K562 (cell line): ENCODE results near the gene MDK. TPM values are rescaled to one million over a fixed set of nuclear protein-coding genes. Genes with fewer than 3 reads are reported as not detected.

ENCODE experiments used
- BRCA1 ChIP-seq, 2 experiments: fragments of 450-650 bp in 1 of 2; sonication (generic) in 1 of 2; formaldehyde crosslinking in 1 of 2; IDR thresholded peaks; 2 replicates each; pipeline versions ENCODE4 v1.5.0 to v1.6.1; 2017 to 2020; ENCODE audit warnings: mild to moderate bottlenecking in 1 of 2, missing genetic modification reagents in 1 of 2
- DMBX1 ChIP-seq: fragments of 250-450 bp; sonication (Bioruptor Pico); IDR thresholded peaks from 2 replicates; pipeline ENCODE4 v1.8.0; 2022; ENCODE audit warnings: inconsistent platforms, mild to moderate bottlenecking, moderate library complexity, borderline replicate concordance
- E2F6 ChIP-seq, 2 experiments: IDR thresholded peaks; 2 replicates each; pipeline ENCODE4 v1.6.1; 2011; ENCODE audit warnings: borderline replicate concordance in 1 of 2, control low read depth in 1 of 2, low read depth in 1 of 2, low read length in 1 of 2, mild to moderate bottlenecking in 1 of 2, mixed read lengths in 1 of 2, moderate library complexity in 1 of 2; ENCODE audit not compliant: insufficient read depth in 1 of 2, insufficient read length in 1 of 2, poor library complexity in 1 of 2, severe bottlenecking in 1 of 2; ENCODE audit errors: extremely low read depth in 1 of 2
- ELF1 ChIP-seq: fragments of 200-800 bp; sonication (Bioruptor generic); IDR thresholded peaks from 2 replicates; pipeline ENCODE4 v1.6.1; 2016; ENCODE audit warnings: missing genetic modification characterization, missing compliant biosample characterization
- EP300 ChIP-seq: IDR thresholded peaks from 2 replicates; pipeline ENCODE4 v1.6.1; 2012; ENCODE audit warnings: low read length, improper control_type of control experiment
- FOXA1 ChIP-seq: fragments of 450-650 bp; IDR thresholded peaks from 2 replicates; pipeline ENCODE4 v1.6.1; 2016; ENCODE audit warnings: mild to moderate bottlenecking, borderline replicate concordance
- MEF2D ChIP-seq: conservative IDR thresholded peaks from 2 replicates; pipeline ENCODE4 v1.6.1; 2016; ENCODE audit warnings: low read depth, missing genetic modification characterization, missing compliant biosample characterization
- NEUROD1 ChIP-seq: fragments of 150-350 bp; IDR thresholded peaks from 2 replicates; pipeline ENCODE4 v1.6.1; 2014; ENCODE audit warnings: borderline replicate concordance, low read length, low read depth; ENCODE audit not compliant: partially characterized antibody
- OTX1 ChIP-seq: fragments of 450-650 bp; formaldehyde crosslinking; IDR thresholded peaks from 2 replicates; pipeline ENCODE4 v1.4.0; 2022; ENCODE audit warnings: mild to moderate bottlenecking
- POLR2G ChIP-seq: fragments of 200-400 bp; formaldehyde crosslinking; IDR thresholded peaks from 2 replicates; pipeline ENCODE4 v1.6.1; 2017; ENCODE audit warnings: low read depth, mild to moderate bottlenecking, antibody characterized with exemption, low read length, moderate library complexity
- SAFB2 ChIP-seq: fragments of 200-400 bp; formaldehyde crosslinking; IDR thresholded peaks from 2 replicates; pipeline ENCODE4 v1.6.1; 2018; ENCODE audit warnings: borderline replicate concordance, low read length, low read depth, moderate library complexity; ENCODE audit not compliant: severe bottlenecking
- SP1 ChIP-seq: sonication (generic); formaldehyde crosslinking; IDR thresholded peaks from 2 replicates; pipeline ENCODE4 v1.8.1; 2022; ENCODE audit warnings: mild to moderate bottlenecking, missing genetic modification reagents
- SRSF1 ChIP-seq: fragments of 200-400 bp; formaldehyde crosslinking; IDR thresholded peaks from 2 replicates; pipeline ENCODE4 v1.6.1; 2017; ENCODE audit warnings: mild to moderate bottlenecking, low read depth, low read length, moderate library complexity
- THRB ChIP-seq: fragments of 450-650 bp; formaldehyde crosslinking; conservative IDR thresholded peaks from 2 replicates; pipeline ENCODE4 v1.4.0; 2022; ENCODE audit warnings: mild to moderate bottlenecking, missing genetic modification characterization
- USF1 ChIP-seq: sonication (generic); formaldehyde crosslinking; IDR thresholded peaks from 2 replicates; pipeline ENCODE4 v1.9.0; 2022; ENCODE audit warnings: mild to moderate bottlenecking, missing genetic modification reagents
- ZBTB2 ChIP-seq: fragments of 450-650 bp; IDR thresholded peaks from 2 replicates; pipeline ENCODE4 v1.6.1; 2016; ENCODE audit warnings: antibody characterized with exemption
- ZMIZ1 ChIP-seq, 2 experiments: fragments of 150-350 bp in 1 of 2; IDR thresholded peaks; 2 replicates each; pipeline ENCODE4 v1.6.1; 2012 to 2016; ENCODE audit warnings: low read depth in 2 of 2, low read length in 2 of 2, mild to moderate bottlenecking in 1 of 2, moderate library complexity in 1 of 2
- ZNF3 ChIP-seq: fragments of 250-450 bp; sonication (Bioruptor Pico); IDR thresholded peaks from 2 replicates; pipeline ENCODE4 v1.5.0; 2021; ENCODE audit warnings: mild to moderate bottlenecking, moderate library complexity
- ZNF354B ChIP-seq: fragments of 250-450 bp; sonication (Bioruptor Pico); IDR thresholded peaks from 2 replicates; pipeline ENCODE4 v1.4.0; 2020
- ZNF589 ChIP-seq: fragments of 200-800 bp; sonication (Bioruptor generic); IDR thresholded peaks from 2 replicates; pipeline ENCODE4 v1.6.1; 2016; ENCODE audit warnings: low read depth, missing genetic modification characterization, missing compliant biosample characterization
- polyA plus RNA-seq, 8 experiments: library from polyadenylated mRNA; depleted of rRNA in 4 of 8; stranded (reverse) in 5 of 8; unstranded in 3 of 8; fragments of >200 nt; fragmentation: Nextera tagmentation in 2 of 8; fragmentation: Illumina TruSeq in 1 of 8; extraction: Ambion mirVana in 2 of 8; extraction: Trizol in 1 of 8; gene quantifications; 2 replicates each; pipeline versions ENCODE4 v1.2.1 to v1.2.3, GENCODE V29; 2011 to 2014; ENCODE audit warnings: inconsistent platforms in 1 of 8, missing spikeins in 1 of 8
- total RNA-seq, 7 experiments: library from RNA; depleted of rRNA in 6 of 7; stranded (reverse); fragments of >200 nt in 6 of 7; fragmentation: Illumina TruSeq in 2 of 7; extraction: Trizol in 2 of 7; gene quantifications; 2 replicates each; pipeline versions ENCODE4 v1.2.1 to v1.2.3, GENCODE V29; 2011 to 2021; ENCODE audit warnings: low replicate concordance in 1 of 7

Gene MDK
- total and polyA plus RNA-seq, 9 of the 15 experiments (the other 6 are each of a cell fraction or from before 2014, with no cell fraction given) = 20.7 to 700 (median 350) TPM

GRCh38 chr11:46363031-46363407 is 18.4 kb upstream of the MDK start (continued):
- no peak for TF ChIP-seq ZMIZ1 (IDR thresholded peaks at IDR 0.05; ENCODE audit: low read depth in 2 of 2, low read length in 2 of 2)
- no peak for TF ChIP-seq SAFB2
- TF ChIP-seq ELF1 (tag) = no peak
- TF ChIP-seq OTX1 (CRISPR knock-in tag) = peak; percentile 29; the same call in 1 of the 2 replicates
- peak; percentile 66; the same call in 1 of the 2 replicates for TF ChIP-seq THRB (CRISPR knock-in tag)
- no peak for TF ChIP-seq EP300
- TF ChIP-seq ZNF354B (CRISPR knock-in tag) = no peak
- no peak for TF ChIP-seq ZNF3 (CRISPR knock-in tag)
- TF ChIP-seq NEUROD1 = no peak
- peak; percentile 72 for TF ChIP-seq DMBX1 (CRISPR knock-in tag)
- TF ChIP-seq MEF2D (tag) = no peak; the same call in 1 of the 2 replicates
- TF ChIP-seq E2F6 (IDR thresholded peaks at IDR 0.05; ENCODE audit: borderline replicate concordance in 1 of 2, extremely low read depth in 1 of 2, insufficient read depth in 1 of 2, insufficient read length in 1 of 2, low read depth in 1 of 2, low read length in 1 of 2, poor library complexity in 1 of 2, severe bottlenecking in 1 of 2) = peak in 1 of 2 experiments; percentile 22
- TF ChIP-seq USF1 = no peak
- no peak for TF ChIP-seq ZNF589 (CRISPR knock-in tag)
- TF ChIP-seq ZBTB2 = no peak
- TF ChIP-seq SRSF1 = no peak
- TF ChIP-seq FOXA1 = no peak
- no peak for TF ChIP-seq BRCA1 (IDR thresholded peaks at IDR 0.05)
- TF ChIP-seq BRCA1 (CRISPR knock-in tag; IDR thresholded peaks at IDR 0.05) = no peak
- no peak for TF ChIP-seq SP1
- TF ChIP-seq POLR2G = 0 out of 2 replicates have a peak, but pooled peaks have one; percentile 25
